Stimulated activated naive CD8-positive, alpha-beta T cell treated with anti-CD3 and anti-CD28 coated beads, Interleukin-15, Interleukin-2, amounts not matched to agents 100 ng/mL and 50 ng/mL, for 24 hours (primary cell): ENCODE results near the gene PLA2G2C.

ENCODE experiments used
- H3K27ac Mint-ChIP-seq: one replicate; pipeline ENCODE4 v1.8.0; 2021; ENCODE audit warnings: mild to moderate bottlenecking, mixed read lengths
- H3K27me3 Mint-ChIP-seq: one replicate; pipeline ENCODE4 v1.8.0; 2021; ENCODE audit warnings: mixed read lengths
- H3K36me3 Mint-ChIP-seq: one replicate; pipeline ENCODE4 v1.8.0; 2021; ENCODE audit warnings: low read depth, mixed read lengths
- H3K4me1 Mint-ChIP-seq: one replicate; pipeline ENCODE4 v1.8.0; 2021; ENCODE audit warnings: low read depth, mixed read lengths
- H3K4me3 Mint-ChIP-seq: one replicate; pipeline ENCODE4 v1.8.0; 2021; ENCODE audit warnings: mild to moderate bottlenecking, mixed read lengths
- H3K9me3 Mint-ChIP-seq: one replicate; pipeline ENCODE4 v1.8.0; 2021; ENCODE audit warnings: mixed read lengths

PLA2G2C gene

DNA sequence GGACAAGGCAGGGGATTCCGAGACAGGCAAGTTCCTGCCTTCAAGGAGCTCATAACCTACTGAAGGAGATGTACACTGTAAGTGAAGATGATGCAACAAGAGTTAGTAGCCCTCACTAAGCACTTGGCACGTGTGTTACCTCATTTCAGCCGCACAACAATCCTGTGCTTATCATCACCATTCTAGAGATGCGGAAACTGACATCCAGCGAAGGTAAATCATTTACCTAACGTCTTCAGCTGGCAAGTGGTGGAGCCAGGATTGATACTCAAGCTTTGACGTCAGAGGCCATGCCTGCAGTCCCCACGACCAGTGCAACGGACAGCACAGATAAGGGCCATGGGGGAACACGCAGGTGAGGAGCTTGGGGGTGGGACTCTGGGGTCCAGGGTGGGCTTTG is 3.3 kb downstream of the PLA2G2C start:
- peaks cover 3% of the 10 kb centered on the region for H3K36me3 Mint-ChIP-seq
- H3K4me3 Mint-ChIP-seq, result no peak overlapping the region
- H3K4me1 Mint-ChIP-seq, result peaks cover 42% of the 10 kb centered on the region
- H3K9me3 Mint-ChIP-seq, result peaks cover 8% of the 10 kb centered on the region
- peaks cover 11% of the 10 kb centered on the region for H3K27me3 Mint-ChIP-seq
- H3K27ac Mint-ChIP-seq, result no peak overlapping the region

GRCh38 chr1:20182415-20182814 is 3.9 kb downstream of the PLA2G2C start:
- H3K4me1 Mint-ChIP-seq, result peaks cover 36% of the 10 kb centered on the region
- H3K27me3 Mint-ChIP-seq, result peaks cover 10% of the 10 kb centered on the region
- no peak overlapping the region for H3K4me3 Mint-ChIP-seq
- H3K27ac Mint-ChIP-seq, result no peak overlapping the region
- peaks cover 8% of the 10 kb centered on the region for H3K9me3 Mint-ChIP-seq
- peaks cover 3% of the 10 kb centered on the region for H3K36me3 Mint-ChIP-seq

DNA sequence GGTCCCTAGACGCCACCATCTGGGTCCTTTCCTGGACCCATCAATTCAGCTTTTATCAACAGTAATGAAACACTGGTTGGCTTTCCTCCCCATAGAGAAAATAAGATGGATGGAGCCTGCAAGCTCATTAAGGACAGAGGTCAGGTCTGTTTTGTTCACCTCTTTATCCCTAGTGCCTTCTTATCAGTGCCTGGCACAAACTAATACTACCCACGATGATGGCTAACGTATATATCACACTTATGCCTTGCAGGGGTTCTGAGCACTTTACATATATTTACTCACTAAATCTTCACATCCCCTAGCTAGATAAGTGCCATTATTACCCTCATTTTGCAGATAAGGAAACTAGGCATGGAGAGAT is 5.5 kb downstream of the PLA2G2C start:
- H3K27me3 Mint-ChIP-seq, result peaks cover 10% of the 10 kb centered on the region

DNA sequence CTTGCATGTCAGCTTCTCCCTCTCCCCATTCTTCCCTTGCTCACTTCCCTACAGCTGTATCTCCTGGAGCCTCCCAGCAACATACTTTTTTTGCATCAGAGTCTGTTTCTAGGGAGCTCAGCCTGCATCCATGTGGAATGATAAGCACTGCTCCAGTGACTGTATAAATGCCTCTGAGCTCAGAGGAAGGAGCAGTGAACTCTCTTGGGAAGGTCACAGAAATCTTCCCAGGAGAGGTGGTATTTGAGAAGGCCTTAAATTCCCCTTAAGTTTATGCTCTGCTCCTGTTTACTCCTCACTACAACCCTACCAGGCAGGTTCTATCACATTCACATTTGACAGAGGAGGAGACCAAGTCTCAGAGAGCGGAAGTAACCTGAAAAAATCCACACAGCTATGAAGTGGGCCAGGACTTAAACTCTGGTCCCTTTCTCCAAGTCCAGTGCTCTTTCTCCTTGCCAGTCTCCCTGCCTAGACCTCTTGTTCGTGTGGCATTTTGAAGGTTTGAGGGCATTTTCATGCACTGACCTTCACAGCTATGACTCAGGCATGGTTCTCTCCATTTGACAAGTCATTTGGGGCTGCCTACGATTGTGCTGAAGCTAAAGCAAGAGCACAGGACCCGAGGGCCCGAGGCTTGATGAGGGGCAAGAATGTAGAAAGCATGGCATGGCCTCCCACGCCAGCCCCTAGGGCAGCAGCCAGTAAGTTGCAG is 6.0 kb downstream of the PLA2G2C start:
- Mint-ChIP-seq H3K27ac (no peak overlapping the region), H3K27me3 (peaks cover 8% of the 10 kb centered on the region), H3K36me3 (peaks cover 3% of the 10 kb centered on the region), H3K9me3 (peaks cover 8% of the 10 kb centered on the region), H3K4me3 (no peak overlapping the region), H3K4me1 (peaks cover 29% of the 10 kb centered on the region)

More for the DNA sequence above, 5.5 kb downstream of the PLA2G2C start:
- Mint-ChIP-seq H3K27ac (no peak overlapping the region), H3K9me3 (peaks cover 8% of the 10 kb centered on the region), H3K4me1 (peaks cover 26% of the 10 kb centered on the region), H3K36me3 (peaks cover 3% of the 10 kb centered on the region), H3K4me3 (no peak overlapping the region)

- Mint-ChIP-seq H3K27me3 (peaks cover 7% of the 10 kb centered on the region), H3K9me3 (peaks cover 8% of the 10 kb centered on the region), H3K27ac (no peak overlapping the region), H3K4me3 (no peak overlapping the region), H3K4me1 (peaks cover 29% of the 10 kb centered on the region), H3K36me3 (peaks cover 3% of the 10 kb centered on the region)
Observed at GRCh38 chr1:20179371-20180128, 6.8 kb downstream of the PLA2G2C start.

GRCh38 chr1:20178634-20179370 is 7.5 kb downstream of the PLA2G2C start:
- Mint-ChIP-seq H3K4me3 (no peak overlapping the region), H3K9me3 (peaks cover 8% of the 10 kb centered on the region), H3K27me3 (peaks cover 7% of the 10 kb centered on the region), H3K36me3 (peaks cover 3% of the 10 kb centered on the region), H3K27ac (no peak overlapping the region), H3K4me1 (peaks cover 28% of the 10 kb centered on the region)

DNA sequence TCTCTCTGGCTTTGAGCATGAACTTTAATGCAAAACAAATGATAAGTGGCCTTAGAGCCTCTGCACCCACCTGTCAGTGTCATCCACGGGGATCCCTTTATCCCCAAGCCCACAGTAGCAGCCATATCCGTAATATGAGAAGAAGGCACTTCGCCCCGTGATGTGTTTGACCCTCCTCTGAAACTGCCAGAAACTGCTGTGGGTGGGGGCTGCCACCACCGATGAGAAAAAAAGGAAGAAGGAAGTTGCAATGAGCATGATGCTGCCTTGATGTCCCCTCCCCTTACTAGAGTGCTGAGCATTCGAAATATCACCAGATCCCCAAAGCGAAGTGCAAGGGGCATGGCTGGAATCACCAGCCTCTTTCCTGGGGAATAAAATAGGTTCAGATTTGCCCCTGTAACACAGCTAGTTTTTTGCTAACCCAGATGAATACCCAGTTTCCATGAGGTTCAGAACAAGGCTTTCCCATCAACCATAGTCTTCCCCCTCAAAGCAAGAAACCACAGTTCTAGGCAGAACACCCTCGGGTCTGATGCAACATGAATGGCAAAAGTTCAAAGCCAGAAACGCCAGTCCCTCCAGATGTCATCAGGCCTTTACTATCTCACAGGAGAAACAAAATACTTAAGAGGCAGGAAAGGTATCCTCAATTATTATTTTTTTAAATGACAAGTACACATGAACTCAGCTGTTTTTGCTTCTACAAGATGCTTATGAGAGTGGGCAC is 11.2 kb downstream of the PLA2G2C start:
- Mint-ChIP-seq H3K4me3 (peak overlapping the region; percentile 69), H3K27me3 (no peaks in the 10 kb centered on the region), H3K9me3 (peaks cover 6% of the 10 kb centered on the region), H3K27ac (peak overlapping the region; percentile 83), H3K36me3 (no peaks in the 10 kb centered on the region), H3K4me1 (peaks cover 38% of the 10 kb centered on the region)

DNA sequence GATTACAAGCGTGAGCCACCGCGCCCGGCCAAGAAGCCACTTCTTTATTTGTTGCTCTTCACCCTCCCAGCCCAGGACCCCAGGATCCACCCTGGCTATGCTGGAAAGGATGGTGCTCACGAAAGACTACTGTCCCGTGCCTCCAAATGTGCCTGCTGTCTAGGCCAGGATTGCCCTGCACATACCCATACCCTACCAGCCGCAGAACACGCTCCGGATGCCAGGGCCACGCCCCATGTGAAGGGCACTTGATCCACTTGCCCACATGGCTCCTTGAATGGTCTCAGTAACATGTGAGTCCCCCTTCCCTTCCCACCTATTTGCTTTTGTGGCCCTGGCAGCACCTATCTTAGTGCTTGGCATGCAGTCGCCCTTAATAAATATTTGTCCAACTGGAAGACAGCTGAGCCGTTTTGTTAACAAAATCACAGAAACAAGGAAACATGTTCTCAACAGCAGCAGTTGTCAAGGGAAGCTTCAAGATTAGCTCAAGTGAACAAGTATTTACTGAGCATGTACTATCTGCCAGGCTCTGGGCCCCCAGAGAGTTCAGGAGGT is 14.2 kb downstream of the PLA2G2C start:
- H3K27me3 Mint-ChIP-seq, result no peaks in the 10 kb centered on the region
- no peaks in the 10 kb centered on the region for H3K36me3 Mint-ChIP-seq
- no peak overlapping the region for H3K4me3 Mint-ChIP-seq
- peaks cover 40% of the 10 kb centered on the region for H3K4me1 Mint-ChIP-seq
- H3K27ac Mint-ChIP-seq, result no peak overlapping the region
- no peaks in the 10 kb centered on the region for H3K9me3 Mint-ChIP-seq

DNA sequence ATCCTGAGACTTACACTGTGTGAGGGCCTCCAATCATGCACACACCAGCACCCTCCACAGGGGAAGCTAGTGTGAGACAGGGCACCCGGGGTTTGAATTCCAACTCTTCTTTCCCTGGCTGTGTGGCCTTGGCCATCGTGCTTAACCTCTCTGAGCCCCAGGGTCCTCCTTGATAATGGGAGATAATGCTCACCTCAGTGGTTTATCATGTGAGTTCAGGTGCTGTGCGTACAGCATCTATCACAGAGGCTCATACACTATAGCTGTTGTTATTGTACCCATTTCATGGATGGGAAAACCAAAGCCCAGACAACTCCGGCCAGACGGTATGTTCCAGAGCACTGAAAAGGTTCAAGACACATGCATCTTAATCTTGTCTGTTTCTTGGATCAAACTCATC is 16.4 kb downstream of the PLA2G2C start:
- Mint-ChIP-seq H3K27ac (no peak overlapping the region), H3K4me3 (no peak overlapping the region)

DNA sequence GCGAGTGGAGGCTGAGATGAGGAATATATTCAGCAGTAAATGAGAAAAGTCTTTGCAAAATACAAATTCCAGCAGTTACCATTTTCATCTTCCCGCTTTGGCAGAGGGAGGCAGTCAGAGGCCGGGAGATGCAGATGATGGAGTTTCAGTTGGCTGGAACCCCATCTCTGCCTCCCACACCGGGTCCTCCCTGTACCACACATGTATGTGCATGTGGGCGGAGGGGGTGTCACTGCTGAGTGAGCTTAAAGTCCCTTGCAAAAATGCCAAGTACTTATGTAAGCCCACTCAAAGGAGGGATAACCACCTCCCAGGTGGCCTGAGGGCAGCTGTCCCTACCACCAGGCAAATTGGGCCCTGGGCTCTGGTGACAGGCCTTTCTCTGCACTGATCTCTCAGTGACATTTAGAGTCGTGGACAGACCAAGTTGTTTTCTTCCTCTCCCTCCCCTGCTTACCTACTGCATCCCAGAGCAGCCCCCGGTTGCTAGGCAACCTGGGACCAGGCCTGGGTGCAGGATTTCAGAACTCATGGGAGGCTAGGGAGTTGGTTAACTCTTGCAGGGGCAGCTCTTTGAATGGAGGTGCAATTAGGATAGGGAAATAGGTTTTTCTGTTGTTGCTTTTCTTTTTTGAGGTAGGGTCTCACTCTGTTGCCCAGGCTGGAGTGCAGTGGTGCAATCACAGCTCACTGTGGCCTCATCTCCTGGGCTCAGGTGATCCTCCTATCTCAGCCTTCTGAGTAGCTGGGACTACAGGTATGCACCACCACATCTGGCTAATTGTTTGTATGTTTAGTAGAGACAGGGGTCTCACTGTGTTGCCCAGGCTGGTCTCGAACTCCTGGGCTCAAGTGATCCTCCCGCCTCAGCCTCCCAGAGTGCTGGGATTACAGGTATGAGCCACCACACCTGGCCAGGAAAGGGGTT is 17.5 kb downstream of the PLA2G2C start:
- H3K36me3 Mint-ChIP-seq, result no peaks in the 10 kb centered on the region
- H3K4me1 Mint-ChIP-seq, result peaks cover 17% of the 10 kb centered on the region
- H3K27ac Mint-ChIP-seq, result no peak overlapping the region
- peaks cover 9% of the 10 kb centered on the region for H3K27me3 Mint-ChIP-seq
- no peak overlapping the region for H3K4me3 Mint-ChIP-seq
- H3K9me3 Mint-ChIP-seq, result peaks cover 9% of the 10 kb centered on the region

More for the DNA sequence above, 16.4 kb downstream of the PLA2G2C start:
- Mint-ChIP-seq H3K4me1 (peaks cover 27% of the 10 kb centered on the region), H3K27me3 (peaks cover 9% of the 10 kb centered on the region), H3K9me3 (peaks cover 5% of the 10 kb centered on the region), H3K36me3 (no peaks in the 10 kb centered on the region)

DNA sequence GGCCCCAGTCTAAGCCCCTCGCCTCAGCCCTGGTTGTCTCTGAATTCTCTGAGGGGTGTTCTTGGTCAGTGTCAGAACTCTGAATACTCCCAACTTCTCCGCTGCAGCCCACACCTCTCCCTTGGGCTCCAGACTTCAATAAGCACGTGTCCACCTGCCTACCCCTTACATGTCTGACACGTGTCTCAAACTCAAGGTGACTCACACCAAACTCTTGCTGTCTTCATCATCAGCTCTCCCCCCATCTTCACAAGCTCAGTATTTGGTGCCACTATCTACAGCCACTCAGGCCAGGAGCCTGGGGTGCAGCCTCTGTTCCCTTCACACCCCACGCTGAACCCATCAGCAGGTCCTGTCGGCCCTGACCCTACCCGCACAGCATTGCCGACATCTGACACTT is 19.2 kb downstream of the PLA2G2C start:
- H3K4me1 Mint-ChIP-seq, result peaks cover 12% of the 10 kb centered on the region
- no peak overlapping the region for H3K27ac Mint-ChIP-seq
- no peak overlapping the region for H3K4me3 Mint-ChIP-seq
- peaks cover 7% of the 10 kb centered on the region for H3K36me3 Mint-ChIP-seq
- peaks cover 9% of the 10 kb centered on the region for H3K27me3 Mint-ChIP-seq
- peaks cover 19% of the 10 kb centered on the region for H3K9me3 Mint-ChIP-seq

DNA sequence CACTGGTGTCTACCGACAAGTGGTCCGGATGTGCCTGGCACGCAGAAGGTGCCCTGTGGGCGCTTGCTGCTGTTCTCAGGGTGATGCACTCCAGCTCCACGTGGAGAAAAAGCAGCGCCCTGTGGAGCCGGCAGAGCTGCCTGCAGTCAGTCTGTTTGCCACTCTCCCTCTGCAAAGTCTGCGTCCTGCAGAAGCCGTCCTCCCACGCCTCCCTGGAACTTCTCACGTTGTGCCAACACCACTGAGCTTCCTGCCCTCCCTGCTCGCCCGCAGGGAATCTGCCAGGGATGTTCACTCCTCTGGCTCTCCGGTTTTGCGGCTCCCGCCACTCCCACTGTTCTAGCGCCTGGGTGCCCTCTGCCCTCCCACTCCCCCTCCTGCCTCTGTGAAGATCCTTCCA is 20.3 kb downstream of the PLA2G2C start:
- H3K27me3 Mint-ChIP-seq, result peaks cover 9% of the 10 kb centered on the region
- no peak overlapping the region for H3K27ac Mint-ChIP-seq
- H3K9me3 Mint-ChIP-seq, result peaks cover 19% of the 10 kb centered on the region
- H3K36me3 Mint-ChIP-seq, result peaks cover 7% of the 10 kb centered on the region
- peaks cover 4% of the 10 kb centered on the region for H3K4me1 Mint-ChIP-seq
- H3K4me3 Mint-ChIP-seq, result no peak overlapping the region

- Mint-ChIP-seq H3K4me3 (no peak overlapping the region), H3K36me3 (peaks cover 7% of the 10 kb centered on the region), H3K27ac (no peak overlapping the region), H3K27me3 (peaks cover 9% of the 10 kb centered on the region), H3K4me1 (peaks cover 4% of the 10 kb centered on the region), H3K9me3 (peaks cover 19% of the 10 kb centered on the region)
Observed at GRCh38 chr1:20165522-20165951, 20.8 kb downstream of the PLA2G2C start.
